ENCODE data around the gene NFAM1. TPM values are rescaled to one million over a fixed set of nuclear protein-coding genes. Genes with fewer than 3 reads are reported as not detected.

The NFAM1 gene
- total and polyA plus RNA-seq, 2 experiments from 2014 or later = 0.53 to 1.0 TPM

DNA sequence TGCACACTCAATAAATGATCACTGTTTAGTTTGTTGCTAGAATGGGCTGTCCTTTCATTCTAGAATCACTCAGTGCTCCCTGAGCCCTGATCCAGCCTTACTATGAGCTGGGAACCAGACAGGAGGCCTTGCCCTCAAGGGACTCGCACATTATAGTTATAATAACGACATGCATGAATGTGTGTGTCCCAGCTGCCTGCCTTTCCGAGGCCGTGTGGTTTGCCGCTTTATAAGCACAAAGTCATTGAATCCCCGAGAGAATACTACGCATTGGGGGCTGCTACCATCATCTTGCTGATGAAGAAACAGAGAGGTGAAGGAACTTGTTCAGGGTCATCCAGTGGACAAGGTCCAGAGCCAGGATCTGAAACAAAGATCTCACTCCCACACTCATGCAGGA, 75.7 kb downstream of the NFAM1 start:
- no peaks in the 10 kb centered on the region for H3K79me2 ChIP-seq
- 73% methylated on average over 7 of the region's 7 CpGs for WGBS (ENCODE audit: low lambda C conversion rate, missing lambda C conversion rate)
- H3K4me1 ChIP-seq (ENCODE audit: insufficient read depth) = no peaks in the 10 kb centered on the region
- no peaks in the 10 kb centered on the region for H4K20me1 ChIP-seq (ENCODE audit: insufficient read depth, poor library complexity, severe bottlenecking)
- H3K36me3 ChIP-seq (replicated peaks; ENCODE audit: insufficient read depth, low read depth) = no peaks in the 10 kb centered on the region
- DNase-seq (ENCODE audit: low spot score) = no peak
- H3K4me2 ChIP-seq = no peak overlapping the region
- H3K4me3 ChIP-seq = no peak overlapping the region
- TF ChIP-seq, protein P1, sequence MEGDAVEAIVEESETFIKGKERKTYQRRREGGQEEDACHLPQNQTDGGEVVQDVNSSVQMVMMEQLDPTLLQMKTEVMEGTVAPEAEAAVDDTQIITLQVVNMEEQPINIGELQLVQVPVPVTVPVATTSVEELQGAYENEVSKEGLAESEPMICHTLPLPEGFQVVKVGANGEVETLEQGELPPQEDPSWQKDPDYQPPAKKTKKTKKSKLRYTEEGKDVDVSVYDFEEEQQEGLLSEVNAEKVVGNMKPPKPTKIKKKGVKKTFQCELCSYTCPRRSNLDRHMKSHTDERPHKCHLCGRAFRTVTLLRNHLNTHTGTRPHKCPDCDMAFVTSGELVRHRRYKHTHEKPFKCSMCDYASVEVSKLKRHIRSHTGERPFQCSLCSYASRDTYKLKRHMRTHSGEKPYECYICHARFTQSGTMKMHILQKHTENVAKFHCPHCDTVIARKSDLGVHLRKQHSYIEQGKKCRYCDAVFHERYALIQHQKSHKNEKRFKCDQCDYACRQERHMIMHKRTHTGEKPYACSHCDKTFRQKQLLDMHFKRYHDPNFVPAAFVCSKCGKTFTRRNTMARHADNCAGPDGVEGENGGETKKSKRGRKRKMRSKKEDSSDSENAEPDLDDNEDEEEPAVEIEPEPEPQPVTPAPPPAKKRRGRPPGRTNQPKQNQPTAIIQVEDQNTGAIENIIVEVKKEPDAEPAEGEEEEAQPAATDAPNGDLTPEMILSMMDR (IDR thresholded peaks at IDR 0.05; ENCODE audit: poor library complexity) = no peak
- TF ChIP-seq EZH2phosphoT487 (IDR thresholded peaks at IDR 0.05; ENCODE audit: low read depth, severe bottlenecking, unreplicated experiment) (no peak), EZH2 (IDR thresholded peaks at IDR 0.05; ENCODE audit: borderline replicate concordance) (no peak)
- H3K9me3 ChIP-seq (ENCODE audit: low read depth) = no peaks in the 10 kb centered on the region
- no peak overlapping the region for H3K27ac ChIP-seq
- no peaks in the 10 kb centered on the region for H3K27me3 ChIP-seq
- H2AFZ ChIP-seq = no peak overlapping the region
- H3K9me2 ChIP-seq (replicated peaks; ENCODE audit: insufficient read depth) = no peaks in the 10 kb centered on the region

- WGBS (ENCODE audit: low lambda C conversion rate, missing lambda C conversion rate) = 57% methylated on average over 10 of the region's 10 CpGs
- no peak overlapping the region for H2AFZ ChIP-seq
These were observed 78.1 kb downstream of the NFAM1 start for GRCh38 chr22:42353883-42354727.

DNA sequence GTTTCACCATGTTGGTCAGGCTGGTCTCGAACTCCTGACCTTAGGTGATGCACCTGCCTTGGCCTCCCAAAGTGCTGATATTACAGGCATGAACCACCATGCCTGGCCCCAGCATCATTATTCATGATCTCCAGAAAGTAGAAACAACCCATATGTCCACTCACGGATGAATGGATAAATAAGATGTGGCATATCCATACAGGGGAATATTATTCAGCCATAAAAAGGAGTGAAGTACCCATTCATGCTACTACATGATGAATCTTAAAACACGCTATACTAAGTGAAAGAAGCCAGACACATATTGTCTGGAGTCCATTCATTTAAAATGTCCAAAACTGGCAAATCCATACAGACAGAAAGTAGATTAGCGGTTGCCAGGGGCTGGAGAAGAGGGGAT, 81.8 kb downstream of the NFAM1 start:
- no peaks in the 10 kb centered on the region for H3K9me2 ChIP-seq (replicated peaks; ENCODE audit: insufficient read depth)
- no peaks in the 10 kb centered on the region for H3K79me2 ChIP-seq
- no peaks in the 10 kb centered on the region for H4K20me1 ChIP-seq (ENCODE audit: insufficient read depth, poor library complexity, severe bottlenecking)
- H3K4me1 ChIP-seq (ENCODE audit: insufficient read depth) = peaks cover 15% of the 10 kb centered on the region
- TF ChIP-seq, protein P1 (IDR thresholded peaks at IDR 0.05; ENCODE audit: poor library complexity) = no peak
- TF ChIP-seq EZH2 (IDR thresholded peaks at IDR 0.05; ENCODE audit: borderline replicate concordance) (no peak), EZH2phosphoT487 (IDR thresholded peaks at IDR 0.05; ENCODE audit: low read depth, severe bottlenecking, unreplicated experiment) (no peak)
- no peaks in the 10 kb centered on the region for H3K36me3 ChIP-seq (replicated peaks; ENCODE audit: insufficient read depth, low read depth)
- H3K9me3 ChIP-seq (ENCODE audit: low read depth) = no peaks in the 10 kb centered on the region
- no peak overlapping the region for H2AFZ ChIP-seq
- no peak overlapping the region for H3K27ac ChIP-seq
- H3K4me2 ChIP-seq = no peak overlapping the region
- WGBS (ENCODE audit: low lambda C conversion rate, missing lambda C conversion rate) = 99% methylated on average over 4 of the region's 4 CpGs
- H3K27me3 ChIP-seq = no peaks in the 10 kb centered on the region
- no peak overlapping the region for H3K4me3 ChIP-seq
- DNase-seq (ENCODE audit: low spot score) = no peak

More at GRCh38 chr22:42353883-42354727, 78.1 kb downstream of the NFAM1 start:
- H3K9me2 ChIP-seq (replicated peaks; ENCODE audit: insufficient read depth) = no peaks in the 10 kb centered on the region
- no peak overlapping the region for H3K27ac ChIP-seq
- no peak overlapping the region for H3K4me2 ChIP-seq
- no peaks in the 10 kb centered on the region for H4K20me1 ChIP-seq (ENCODE audit: insufficient read depth, poor library complexity, severe bottlenecking)
- no peaks in the 10 kb centered on the region for H3K4me1 ChIP-seq (ENCODE audit: insufficient read depth)
- H3K36me3 ChIP-seq (replicated peaks; ENCODE audit: insufficient read depth, low read depth) = no peaks in the 10 kb centered on the region
- peak; percentile 71 for DNase-seq (ENCODE audit: low spot score)
- H3K4me3 ChIP-seq = no peak overlapping the region
- no peaks in the 10 kb centered on the region for H3K79me2 ChIP-seq
- H3K27me3 ChIP-seq = no peaks in the 10 kb centered on the region
- TF ChIP-seq EZH2phosphoT487 (IDR thresholded peaks at IDR 0.05; ENCODE audit: low read depth, severe bottlenecking, unreplicated experiment) (no peak), EZH2 (IDR thresholded peaks at IDR 0.05; ENCODE audit: borderline replicate concordance) (no peak)
- TF ChIP-seq, protein P1 (IDR thresholded peaks at IDR 0.05; ENCODE audit: poor library complexity) = peak; percentile 10
- no peaks in the 10 kb centered on the region for H3K9me3 ChIP-seq (ENCODE audit: low read depth)
